Measurements from ENCODE around the gene KIAA1614.

KIAA1614 gene

GRCh38 chr1:180908074-180908765 lies 4.5 kb upstream of the KIAA1614 start:
- DNase-seq (ENCODE audit: low read depth, low spot score), result no peak

- DNase-seq (ENCODE audit: low read depth, low spot score), result no peak
Measured at GRCh38 chr1:180909005-180909414, 3.7 kb upstream of the KIAA1614 start.

GRCh38 chr1:180909462-180909976 lies 3.2 kb upstream of the KIAA1614 start:
- DNase-seq (ENCODE audit: low read depth, low spot score), result no peak

- DNase-seq (ENCODE audit: low read depth, low spot score), result no peak
Measured at GRCh38 chr1:180911640-180912191, 981 bp upstream of the KIAA1614 start.

- DNase-seq (ENCODE audit: low read depth, low spot score), result peak; percentile 70
Measured at GRCh38 chr1:180912211-180912800, 391 bp upstream of the KIAA1614 start.

- DNase-seq (ENCODE audit: low read depth, low spot score), result no peak
Measured at GRCh38 chr1:180915426-180915965, 2.8 kb downstream of the KIAA1614 start.

- no peak for DNase-seq (ENCODE audit: low read depth, low spot score)
Measured at GRCh38 chr1:180916012-180916770, 3.5 kb downstream of the KIAA1614 start.

- DNase-seq (ENCODE audit: low read depth, low spot score), result no peak
Measured at GRCh38 chr1:180916771-180917170, 4.1 kb downstream of the KIAA1614 start.

GRCh38 chr1:180917306-180918065 lies 4.8 kb downstream of the KIAA1614 start:
- no peak for DNase-seq (ENCODE audit: low read depth, low spot score)

GRCh38 chr1:180918519-180918918 lies 5.8 kb downstream of the KIAA1614 start:
- DNase-seq (ENCODE audit: low read depth, low spot score), result no peak

GRCh38 chr1:180919183-180919700 lies 6.5 kb downstream of the KIAA1614 start:
- no peak for DNase-seq (ENCODE audit: low read depth, low spot score)

- no peak for DNase-seq (ENCODE audit: low read depth, low spot score)
Measured at GRCh38 chr1:180920193-180920592, 7.5 kb downstream of the KIAA1614 start.

- no peak for DNase-seq (ENCODE audit: low read depth, low spot score)
Measured at GRCh38 chr1:180920702-180921101, 8.0 kb downstream of the KIAA1614 start.

- no peak for DNase-seq (ENCODE audit: low read depth, low spot score)
Measured at GRCh38 chr1:180921386-180921785, 8.7 kb downstream of the KIAA1614 start.

- peak; percentile 79 for DNase-seq (ENCODE audit: low read depth, low spot score)
Measured at GRCh38 chr1:180921891-180922630, 9.4 kb downstream of the KIAA1614 start.

- no peak for DNase-seq (ENCODE audit: low read depth, low spot score)
Measured at GRCh38 chr1:180922631-180923015, 9.9 kb downstream of the KIAA1614 start.

GRCh38 chr1:180923021-180923841 lies 10.5 kb downstream of the KIAA1614 start:
- peak; percentile 87 for DNase-seq (ENCODE audit: low read depth, low spot score)

- no peak for DNase-seq (ENCODE audit: low read depth, low spot score)
Measured at GRCh38 chr1:180923887-180924286, 11.2 kb downstream of the KIAA1614 start.

- DNase-seq (ENCODE audit: low read depth, low spot score), result no peak
Measured at GRCh38 chr1:180924939-180925338, 12.2 kb downstream of the KIAA1614 start.

Measured in astrocyte of the hippocampus (primary cell).